ENCODE measurements around the gene DAB1. TPM values are rescaled to one million over a fixed set of nuclear protein-coding genes. Genes with fewer than 3 reads are reported as not detected.

The DAB1 gene
- total RNA-seq, 1 experiment from 2014 or later, result not detected

DNA sequence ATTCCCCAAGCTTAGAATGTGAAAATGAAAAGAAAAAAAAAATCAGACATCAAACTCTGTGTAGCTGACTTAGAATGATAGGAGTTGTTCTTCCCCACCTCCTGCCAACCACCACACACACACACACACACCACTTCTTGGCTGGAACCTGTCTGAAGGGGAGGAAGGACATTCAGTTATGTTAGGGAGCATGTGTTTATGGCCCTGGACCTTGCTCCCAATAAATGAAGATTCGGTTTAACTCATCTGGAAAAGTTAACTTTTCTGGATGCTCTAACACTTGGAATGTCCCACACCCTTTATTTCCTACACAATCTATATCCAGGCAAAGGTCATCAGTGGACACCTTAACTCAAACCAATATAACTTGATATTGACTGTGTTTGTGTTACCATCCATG is 112.4 kb downstream of the DAB1 start:
- no peak overlapping the region for H2AFZ ChIP-seq (ENCODE audit: low read depth, low read length, poor library complexity, severe bottlenecking)
- DNase-seq (ENCODE audit: low read depth, low spot score) (no peak), ATAC-seq (no peak)
- ChIA-PET CTCF (no interaction called here), POLR2A (no interaction called here), RAD21 (ENCODE audit: low non-redundant PET in 1 of 2, low total read pairs in 2 of 2, uncharacterized antibody in 2 of 2, unreplicated experiment in 2 of 2) (no interaction called here)
- H4K20me1 ChIP-seq (ENCODE audit: insufficient read depth), result no peaks in the 10 kb centered on the region
- H3K4me2 ChIP-seq (ENCODE audit: low read length), result no peak overlapping the region
- no peaks in the 10 kb centered on the region for H3K36me3 ChIP-seq (ENCODE audit: control insufficient read depth in 1 of 2, insufficient read depth in 2 of 2, low read length in 2 of 2)
- H3K4me3 ChIP-seq (replicated peaks in 1 of 2; ENCODE audit: low read depth in 1 of 2, low read length in 2 of 2), result no peak overlapping the region
- H3K79me2 ChIP-seq (ENCODE audit: insufficient read depth, low read length), result no peaks in the 10 kb centered on the region
- TF ChIP-seq POLR2AphosphoS5 (IDR thresholded peaks at IDR 0.05; ENCODE audit: low read depth, low read length), result no peak
- TF ChIP-seq, protein P1, sequence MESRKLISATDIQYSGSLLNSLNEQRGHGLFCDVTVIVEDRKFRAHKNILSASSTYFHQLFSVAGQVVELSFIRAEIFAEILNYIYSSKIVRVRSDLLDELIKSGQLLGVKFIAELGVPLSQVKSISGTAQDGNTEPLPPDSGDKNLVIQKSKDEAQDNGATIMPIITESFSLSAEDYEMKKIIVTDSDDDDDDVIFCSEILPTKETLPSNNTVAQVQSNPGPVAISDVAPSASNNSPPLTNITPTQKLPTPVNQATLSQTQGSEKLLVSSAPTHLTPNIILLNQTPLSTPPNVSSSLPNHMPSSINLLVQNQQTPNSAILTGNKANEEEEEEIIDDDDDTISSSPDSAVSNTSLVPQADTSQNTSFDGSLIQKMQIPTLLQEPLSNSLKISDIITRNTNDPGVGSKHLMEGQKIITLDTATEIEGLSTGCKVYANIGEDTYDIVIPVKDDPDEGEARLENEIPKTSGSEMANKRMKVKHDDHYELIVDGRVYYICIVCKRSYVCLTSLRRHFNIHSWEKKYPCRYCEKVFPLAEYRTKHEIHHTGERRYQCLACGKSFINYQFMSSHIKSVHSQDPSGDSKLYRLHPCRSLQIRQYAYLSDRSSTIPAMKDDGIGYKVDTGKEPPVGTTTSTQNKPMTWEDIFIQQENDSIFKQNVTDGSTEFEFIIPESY (IDR thresholded peaks at IDR 0.05; ENCODE audit: extremely low read depth, insufficient replicate concordance, low read length), result no peak
- TF ChIP-seq SRF (IDR thresholded peaks at IDR 0.05; ENCODE audit: low read depth), result no peak
- H3K4me1 ChIP-seq (ENCODE audit: control insufficient read depth in 1 of 2, insufficient read depth in 2 of 2, low read length in 2 of 2), result no peaks in the 10 kb centered on the region
- H3K9me3 ChIP-seq (ENCODE audit: control insufficient read depth in 1 of 2, insufficient read depth in 1 of 2, low read depth in 1 of 2, low read length in 2 of 2), result no peaks in the 10 kb centered on the region
- no TSS peak for BruUV-seq (replicated peaks)
- no peak overlapping the region for H3K27ac ChIP-seq (ENCODE audit: low read depth, low read length)
- intact Hi-C loops (cut with micrococcal nuclease), result no loop called here
- no peak overlapping the region for H3K9ac ChIP-seq (ENCODE audit: low read length)
- no peaks in the 10 kb centered on the region for H3K9me2 ChIP-seq (ENCODE audit: insufficient read depth)
- H3K27me3 ChIP-seq (ENCODE audit: insufficient read depth, low read length), result no peaks in the 10 kb centered on the region

DNA sequence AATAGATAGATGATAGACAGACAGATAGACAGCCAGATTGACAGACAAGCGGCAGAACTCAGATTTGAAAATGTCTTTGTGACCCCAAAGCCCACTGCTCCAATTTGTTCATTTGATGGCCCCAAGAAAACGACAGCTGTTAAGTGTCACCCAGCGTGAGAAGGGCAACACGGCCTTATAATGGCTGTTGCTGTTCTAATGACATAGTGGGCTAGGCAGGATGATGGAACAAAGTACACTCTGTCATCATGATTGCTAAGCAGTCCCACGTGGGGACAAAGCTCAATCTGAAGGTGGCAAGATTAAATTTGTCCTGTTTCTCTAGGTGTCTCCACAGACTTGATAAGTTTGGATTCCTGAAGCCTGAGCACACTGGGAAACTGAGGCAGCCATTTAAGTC is 112.9 kb downstream of the DAB1 start:
- POLR2A ChIA-PET, result no interaction called here
- CTCF ChIA-PET, result no interaction called here
- no TSS peak for BruUV-seq (replicated peaks)

More for the DNA sequence above, 112.9 kb downstream of the DAB1 start:
- Histone ChIP-seq H3K36me3 (ENCODE audit: control insufficient read depth in 1 of 2, insufficient read depth in 2 of 2, low read length in 2 of 2) (no peaks in the 10 kb centered on the region), H3K9me2 (ENCODE audit: insufficient read depth) (no peaks in the 10 kb centered on the region), H3K27ac (ENCODE audit: low read depth, low read length) (no peak overlapping the region), H3K27me3 (ENCODE audit: insufficient read depth, low read length) (no peaks in the 10 kb centered on the region), H3K4me1 (ENCODE audit: control insufficient read depth in 1 of 2, insufficient read depth in 2 of 2, low read length in 2 of 2) (no peaks in the 10 kb centered on the region), H3K79me2 (ENCODE audit: insufficient read depth, low read length) (no peaks in the 10 kb centered on the region), H4K20me1 (ENCODE audit: insufficient read depth) (no peaks in the 10 kb centered on the region), H3K4me3 (replicated peaks in 1 of 2; ENCODE audit: low read depth in 1 of 2, low read length in 2 of 2) (no peak overlapping the region), H3K9me3 (ENCODE audit: control insufficient read depth in 1 of 2, insufficient read depth in 1 of 2, low read depth in 1 of 2, low read length in 2 of 2) (no peaks in the 10 kb centered on the region), H3K4me2 (ENCODE audit: low read length) (no peak overlapping the region), H2AFZ (ENCODE audit: low read depth, low read length, poor library complexity, severe bottlenecking) (no peak overlapping the region), H3K9ac (ENCODE audit: low read length) (no peak overlapping the region)
- intact Hi-C loops (cut with micrococcal nuclease), result no loop called here
- DNase-seq (ENCODE audit: low read depth, low spot score), result no peak
- no peak for ATAC-seq
- RAD21 ChIA-PET (ENCODE audit: low non-redundant PET in 1 of 2, low total read pairs in 2 of 2, uncharacterized antibody in 2 of 2, unreplicated experiment in 2 of 2), result no interaction called here
- TF ChIP-seq SIN3A (IDR thresholded peaks at IDR 0.05; ENCODE audit: low read depth), result no peak

Data from HCT116 (cell line).